Activated naive CD8-positive, alpha-beta T cell treated with anti-CD3 and anti-CD28 coated beads for 36 hours (primary cell): ENCODE measurements around the gene KDM2A. TPM values are rescaled to one million over a fixed set of nuclear protein-coding genes. Genes with fewer than 3 reads are reported as not detected.
A peak's percentile ranks its signal among the peaks of the same experiment; 100 is the strongest.

Source experiments
- DNase-seq: peaks from one replicate; pipeline ENCODE4 v3.0.0; 2021
- H3K27ac Mint-ChIP-seq: one replicate; pipeline ENCODE4 v1.8.0; 2022; ENCODE audit warnings: mild to moderate bottlenecking, moderate library complexity, mixed read lengths
- H3K27me3 Mint-ChIP-seq: one replicate; pipeline ENCODE4 v1.8.0; 2022; ENCODE audit warnings: mild to moderate bottlenecking, mixed read lengths
- H3K36me3 Mint-ChIP-seq: one replicate; pipeline ENCODE4 v1.8.0; 2021; ENCODE audit warnings: mild to moderate bottlenecking, mixed read lengths
- H3K4me1 Mint-ChIP-seq: one replicate; pipeline ENCODE4 v1.8.0; 2021; ENCODE audit warnings: mixed read lengths
- H3K4me3 Mint-ChIP-seq: one replicate; pipeline ENCODE4 v1.8.0; 2022; ENCODE audit warnings: mild to moderate bottlenecking, moderate library complexity, mixed read lengths
- H3K9me3 Mint-ChIP-seq: one replicate; pipeline ENCODE4 v1.8.0; 2022; ENCODE audit warnings: mixed read lengths
- total RNA-seq, 2 experiments: library from RNA; stranded (reverse); gene quantifications; one replicate each; pipeline ENCODE4 v1.2.3, GENCODE V29; 2021

Gene KDM2A
- total RNA-seq, 2 experiments from 2014 or later = 77.4 to 80.9 TPM

DNA sequence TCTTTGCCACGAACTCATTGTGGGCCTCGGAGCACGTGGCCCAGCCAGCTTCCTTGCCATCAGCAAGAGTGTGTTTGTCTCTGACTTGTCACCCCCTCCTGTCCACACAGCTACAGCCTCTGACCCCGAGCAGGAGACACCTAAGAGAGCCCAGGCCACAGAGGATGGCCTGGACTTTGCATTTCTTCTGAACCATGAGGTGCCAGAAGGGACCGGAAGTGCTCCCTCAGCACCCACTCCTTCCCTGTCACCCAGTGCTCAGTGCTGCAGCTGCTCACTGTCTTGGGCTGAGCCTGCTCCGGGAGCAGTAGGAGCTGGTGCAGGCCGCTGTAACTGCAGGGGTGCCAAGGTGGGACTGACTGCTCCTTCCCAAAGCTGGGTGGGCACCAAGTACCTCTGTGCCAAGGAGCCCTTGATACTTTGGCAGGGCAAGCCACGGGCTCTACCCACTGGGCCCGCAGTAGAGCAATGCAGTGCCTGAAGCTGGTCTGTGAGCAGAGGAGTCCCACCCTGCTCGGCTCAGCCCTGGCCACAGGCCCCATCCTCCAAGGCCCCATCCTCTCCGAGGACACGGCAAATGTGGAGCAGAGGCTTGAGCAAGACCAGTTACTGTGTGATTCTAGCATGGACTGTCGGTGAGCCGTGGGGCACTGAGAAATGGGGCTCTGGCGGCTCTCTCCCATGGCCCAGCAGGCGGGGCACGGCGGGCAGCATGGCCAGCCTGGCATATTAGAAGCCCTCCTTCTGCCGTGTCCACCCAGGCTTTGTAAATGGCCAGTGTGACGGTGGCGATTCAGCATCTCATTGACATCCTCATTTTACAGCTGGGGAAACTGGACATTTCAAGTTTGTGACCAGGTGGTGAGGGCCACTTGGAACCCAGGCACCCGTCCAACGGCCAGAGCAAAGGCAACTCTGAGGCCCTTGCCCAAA, 153.5 kb downstream of the KDM2A start:
- Mint-ChIP-seq H3K4me1 (peaks cover 75% of the 10 kb centered on the region), H3K36me3 (peaks cover 56% of the 10 kb centered on the region), H3K4me3 (peak overlapping the region; percentile 92), H3K9me3 (no peaks in the 10 kb centered on the region), H3K27ac (peak overlapping the region; percentile 99), H3K27me3 (no peaks in the 10 kb centered on the region)
- DNase-seq = peak; percentile 54

DNA sequence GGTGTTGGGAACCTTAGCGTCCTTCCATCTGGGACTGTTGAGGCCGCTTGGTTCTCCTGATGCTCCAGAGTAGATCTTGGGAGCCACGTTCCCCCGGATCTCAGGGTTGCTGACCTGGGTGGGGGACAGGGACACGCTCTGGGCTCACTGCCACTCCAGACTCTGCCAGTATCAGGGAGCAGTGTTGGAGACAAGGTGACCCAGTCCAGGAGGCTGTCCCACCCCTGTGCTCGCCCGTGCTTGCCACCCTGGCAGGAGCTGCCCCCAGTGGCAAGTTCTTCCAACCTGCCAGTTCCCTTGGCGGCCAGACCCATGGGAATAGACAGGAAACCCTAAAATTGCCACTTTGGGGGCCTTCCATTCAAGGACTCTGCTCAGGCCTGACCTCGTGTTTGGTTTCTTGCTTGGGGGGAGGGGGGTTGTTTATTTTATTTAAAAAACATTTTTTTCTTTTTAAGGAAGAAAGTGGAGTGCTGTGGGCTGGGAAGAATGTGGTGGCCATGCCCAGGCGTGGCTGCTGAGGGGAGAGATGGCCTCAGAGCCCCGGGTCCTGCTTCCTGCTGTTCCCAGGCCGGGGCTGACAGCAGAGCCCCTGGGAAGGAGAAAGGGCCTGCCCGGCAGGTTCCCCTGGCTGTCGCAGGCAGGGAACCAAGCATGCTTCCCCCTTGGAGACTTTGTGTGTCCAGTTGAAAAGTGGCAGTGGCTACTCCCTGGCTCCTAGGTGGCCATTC, 154.4 kb downstream of the KDM2A start:
- H3K4me1 Mint-ChIP-seq = peaks cover 74% of the 10 kb centered on the region
- H3K36me3 Mint-ChIP-seq = peaks cover 52% of the 10 kb centered on the region
- no peak for DNase-seq
- H3K27me3 Mint-ChIP-seq = no peaks in the 10 kb centered on the region
- no peaks in the 10 kb centered on the region for H3K9me3 Mint-ChIP-seq
- H3K4me3 Mint-ChIP-seq = peak overlapping the region; percentile 92
- peak overlapping the region; percentile 99 for H3K27ac Mint-ChIP-seq

GRCh38 chr11:67274768-67275605, 155.9 kb downstream of the KDM2A start:
- Mint-ChIP-seq H3K27ac (peak overlapping the region; percentile 99), H3K9me3 (no peaks in the 10 kb centered on the region), H3K4me3 (peak overlapping the region; percentile 66), H3K27me3 (no peaks in the 10 kb centered on the region), H3K36me3 (peaks cover 51% of the 10 kb centered on the region), H3K4me1 (peaks cover 73% of the 10 kb centered on the region)
- DNase-seq = no peak

DNA sequence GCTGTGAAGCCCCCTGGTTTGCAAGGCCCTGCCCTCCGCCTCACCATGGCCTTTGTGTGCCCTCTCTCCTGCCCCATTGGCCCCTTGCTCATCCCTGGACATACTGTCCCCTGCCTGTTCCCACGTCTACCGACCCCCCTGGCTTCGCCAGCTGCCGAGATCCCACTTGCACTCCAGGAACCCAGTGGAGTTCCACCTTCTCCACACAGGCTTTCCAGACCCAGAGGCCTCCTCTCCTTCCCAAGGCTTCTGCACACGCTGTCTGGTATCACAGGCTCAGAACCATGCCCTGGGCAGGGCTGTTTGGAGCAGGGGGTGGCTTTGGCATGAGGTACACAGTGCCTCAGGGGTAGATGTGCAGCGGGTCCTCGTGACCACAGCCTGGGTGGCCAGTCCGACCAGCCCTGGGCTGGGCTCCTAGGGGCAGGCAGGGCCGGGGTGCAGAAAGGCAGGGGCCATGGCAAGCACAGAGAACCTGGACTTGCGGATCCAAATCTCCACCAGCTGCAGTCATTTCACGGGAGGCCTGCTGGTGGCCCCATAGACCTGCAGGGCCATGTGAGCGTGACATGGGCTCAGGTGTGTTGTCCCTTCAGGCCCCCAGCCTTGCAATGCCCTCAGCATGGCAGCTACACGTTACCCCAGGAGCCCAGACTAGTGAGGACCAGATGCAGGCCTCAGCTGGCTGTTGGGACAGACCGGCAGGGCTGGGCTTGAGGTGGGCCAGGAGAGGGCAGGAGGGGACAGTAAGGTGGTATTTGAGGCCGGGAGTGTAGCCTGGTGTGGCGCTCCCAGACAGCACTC, 156.7 kb downstream of the KDM2A start:
- no peaks in the 10 kb centered on the region for H3K27me3 Mint-ChIP-seq
- H3K4me1 Mint-ChIP-seq = peaks cover 65% of the 10 kb centered on the region
- no peaks in the 10 kb centered on the region for H3K9me3 Mint-ChIP-seq
- peak overlapping the region; percentile 99 for H3K27ac Mint-ChIP-seq
- H3K4me3 Mint-ChIP-seq = peak overlapping the region; percentile 66
- peak; percentile 42 for DNase-seq
- H3K36me3 Mint-ChIP-seq = peaks cover 46% of the 10 kb centered on the region

DNA sequence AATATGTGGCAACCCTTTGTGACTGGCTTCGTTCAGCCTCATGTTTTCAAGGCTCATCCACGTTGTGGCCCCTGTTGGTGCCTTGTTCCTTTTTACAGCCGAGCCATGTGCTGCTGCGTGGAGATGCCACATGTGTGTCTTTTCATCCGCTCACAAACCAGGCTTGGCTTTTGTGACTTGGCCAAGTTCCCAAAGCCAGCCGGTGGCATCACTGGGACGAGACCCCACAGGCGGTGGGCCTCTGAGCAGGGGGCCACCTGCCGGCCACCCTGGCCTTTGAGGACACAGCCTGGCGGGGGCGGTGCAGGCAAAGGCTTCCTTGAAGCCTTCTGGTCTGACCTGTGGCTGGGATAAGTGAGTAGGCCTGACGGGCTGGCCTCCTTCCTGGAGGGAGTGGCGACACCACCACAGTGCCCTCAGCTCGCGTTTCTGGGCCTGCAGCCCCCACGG, 157.7 kb downstream of the KDM2A start:
- H3K27ac Mint-ChIP-seq = peak overlapping the region; percentile 99
- no peaks in the 10 kb centered on the region for H3K27me3 Mint-ChIP-seq
- DNase-seq = peak; percentile 76
- peaks cover 41% of the 10 kb centered on the region for H3K36me3 Mint-ChIP-seq
- no peaks in the 10 kb centered on the region for H3K9me3 Mint-ChIP-seq
- H3K4me3 Mint-ChIP-seq = peak overlapping the region; percentile 74
- H3K4me1 Mint-ChIP-seq = peaks cover 56% of the 10 kb centered on the region

- H3K27ac Mint-ChIP-seq = peak overlapping the region; percentile 99
- peaks cover 39% of the 10 kb centered on the region for H3K36me3 Mint-ChIP-seq
- H3K9me3 Mint-ChIP-seq = no peaks in the 10 kb centered on the region
- H3K27me3 Mint-ChIP-seq = no peaks in the 10 kb centered on the region
- peak; percentile 94 for DNase-seq
- H3K4me1 Mint-ChIP-seq = peaks cover 50% of the 10 kb centered on the region
- H3K4me3 Mint-ChIP-seq = peak overlapping the region; percentile 74
These were observed 158.3 kb downstream of the KDM2A start for GRCh38 chr11:67277231-67277961.

DNA sequence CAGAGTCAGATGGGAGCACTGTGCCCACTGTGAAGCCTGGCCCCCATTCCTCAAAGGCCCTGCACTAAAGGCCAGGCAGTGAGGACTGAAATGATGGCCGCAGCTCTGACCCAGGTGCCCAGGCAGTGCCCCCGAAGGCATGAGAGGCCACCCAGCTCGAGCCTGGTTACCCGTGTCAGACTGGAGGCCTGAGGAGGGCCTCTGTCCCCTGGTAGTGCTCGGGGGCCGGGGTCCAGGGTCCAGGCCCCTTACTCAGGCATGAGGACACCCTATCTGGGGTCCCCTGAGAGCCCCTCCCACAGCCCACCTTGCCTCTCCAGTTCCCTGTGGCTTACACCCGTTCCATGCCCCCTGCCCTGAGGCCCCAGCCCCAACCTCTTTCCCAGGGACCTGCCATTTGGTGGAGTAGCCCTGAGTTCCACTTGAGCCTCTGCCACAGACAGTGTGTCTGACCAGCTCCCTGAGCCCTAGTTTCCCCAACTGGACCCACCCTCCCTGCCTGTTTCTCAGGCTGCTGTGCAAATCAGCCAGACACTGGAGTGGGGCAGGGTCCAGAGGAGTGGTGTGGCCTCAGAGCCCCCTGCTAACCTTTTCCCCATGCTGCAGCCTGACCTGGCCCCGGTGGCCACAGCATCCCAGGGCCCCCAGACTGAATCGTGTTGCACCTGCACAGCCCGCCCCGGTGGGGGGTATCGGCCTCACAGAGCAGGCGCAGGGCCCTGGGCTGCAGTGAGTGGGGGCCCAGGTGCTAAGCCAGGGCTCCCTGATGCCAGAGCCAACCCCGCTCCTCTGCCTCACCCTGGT, 159.3 kb downstream of the KDM2A start:
- H3K4me3 Mint-ChIP-seq = peak overlapping the region; percentile 74

DNA sequence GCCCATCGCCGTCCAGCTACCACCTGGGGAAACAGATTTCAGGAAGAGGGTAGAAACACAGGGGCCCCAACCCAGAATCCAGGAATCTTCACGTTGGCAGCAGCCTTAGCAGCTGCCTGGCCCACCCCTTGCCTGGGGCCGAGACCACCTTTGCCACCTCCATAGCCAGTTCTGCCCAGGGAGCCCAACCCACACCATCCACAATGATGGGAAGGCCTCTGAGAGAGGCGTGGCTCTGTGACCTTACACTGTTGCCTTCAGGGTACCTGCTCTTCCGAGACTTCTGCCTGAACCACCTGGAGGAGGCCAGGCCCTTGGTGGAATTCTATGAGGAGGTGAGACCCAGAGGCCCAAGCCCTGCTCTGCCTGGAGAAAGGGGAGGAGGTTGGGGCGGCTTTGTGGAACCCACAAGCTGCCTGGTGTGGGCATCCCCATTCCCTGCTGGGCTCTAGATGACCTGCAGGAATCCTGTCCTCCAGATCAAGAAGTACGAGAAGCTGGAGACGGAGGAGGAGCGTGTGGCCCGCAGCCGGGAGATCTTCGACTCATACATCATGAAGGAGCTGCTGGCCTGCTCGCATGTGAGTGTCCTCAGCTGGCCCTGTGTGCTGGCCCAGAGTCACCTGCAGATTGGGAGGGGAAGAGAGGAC, 160.0 kb downstream of the KDM2A start:
- Mint-ChIP-seq H3K36me3 (peaks cover 38% of the 10 kb centered on the region), H3K4me3 (peak overlapping the region; percentile 51), H3K4me1 (peaks cover 41% of the 10 kb centered on the region), H3K27ac (peak overlapping the region; percentile 99), H3K9me3 (no peaks in the 10 kb centered on the region), H3K27me3 (no peaks in the 10 kb centered on the region)
- no peak for DNase-seq

More for the DNA sequence above, 159.3 kb downstream of the KDM2A start:
- H3K4me1 Mint-ChIP-seq = peaks cover 41% of the 10 kb centered on the region
- peaks cover 38% of the 10 kb centered on the region for H3K36me3 Mint-ChIP-seq
- H3K27me3 Mint-ChIP-seq = no peaks in the 10 kb centered on the region
- H3K27ac Mint-ChIP-seq = peak overlapping the region; percentile 99
- no peaks in the 10 kb centered on the region for H3K9me3 Mint-ChIP-seq
- DNase-seq = no peak

DNA sequence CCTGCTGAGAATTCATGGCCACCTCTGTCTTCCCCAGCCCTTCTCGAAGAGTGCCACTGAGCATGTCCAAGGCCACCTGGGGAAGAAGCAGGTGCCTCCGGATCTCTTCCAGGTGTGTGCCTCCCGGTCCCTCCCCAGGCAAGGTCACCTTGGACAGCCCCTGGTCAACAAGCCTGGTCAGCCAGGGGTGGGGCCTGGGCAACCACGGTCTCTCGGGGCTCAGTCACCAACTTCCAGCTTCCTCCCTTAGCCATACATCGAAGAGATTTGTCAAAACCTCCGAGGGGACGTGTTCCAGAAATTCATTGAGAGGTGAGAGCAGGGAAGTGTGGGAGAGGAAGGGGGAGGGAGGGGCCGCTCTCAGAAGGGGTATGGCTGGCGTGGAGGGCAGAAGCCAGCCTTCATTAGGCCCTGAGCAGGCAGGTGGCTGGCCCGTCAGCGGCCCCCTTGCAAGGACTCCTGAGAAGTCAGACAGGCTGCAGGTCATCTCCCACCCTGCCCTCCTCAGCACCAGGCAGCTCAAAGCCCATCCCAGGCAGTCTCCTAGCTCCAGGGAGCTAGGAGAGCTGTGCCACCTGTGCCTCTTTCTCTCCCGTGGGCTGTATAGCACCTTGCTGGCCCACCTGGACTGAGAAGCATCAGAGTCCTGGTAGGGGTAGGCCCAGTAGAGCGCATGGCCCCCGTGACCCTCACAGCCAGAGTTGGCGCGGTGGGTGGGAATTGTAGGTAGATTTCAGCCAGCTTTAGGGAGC, 160.7 kb downstream of the KDM2A start:
- no peak for DNase-seq
- H3K9me3 Mint-ChIP-seq = no peaks in the 10 kb centered on the region
- H3K36me3 Mint-ChIP-seq = peaks cover 32% of the 10 kb centered on the region
- H3K4me3 Mint-ChIP-seq = no peak overlapping the region
- peaks cover 36% of the 10 kb centered on the region for H3K4me1 Mint-ChIP-seq
- no peaks in the 10 kb centered on the region for H3K27me3 Mint-ChIP-seq
- H3K27ac Mint-ChIP-seq = peak overlapping the region; percentile 99

DNA sequence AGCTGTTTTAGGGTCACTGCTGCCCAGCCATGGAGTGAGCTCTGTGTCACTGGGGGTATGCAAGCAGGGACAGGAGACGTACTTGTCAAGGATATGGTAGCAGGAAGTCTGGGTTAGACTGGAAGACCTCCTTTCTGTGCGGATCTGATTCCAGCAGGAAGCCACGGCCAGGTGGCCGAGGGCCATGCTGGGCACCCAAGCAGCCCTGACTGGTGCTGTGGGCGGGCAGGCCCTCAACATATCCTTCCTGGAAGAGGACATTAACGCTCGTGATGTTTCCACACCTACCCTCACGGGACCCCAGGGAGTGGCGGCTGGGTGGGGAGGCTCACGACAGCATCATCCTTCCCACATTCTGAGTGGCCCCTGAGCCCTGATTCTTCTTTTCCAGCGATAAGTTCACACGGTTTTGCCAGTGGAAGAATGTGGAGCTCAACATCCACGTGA, 161.3 kb downstream of the KDM2A start:
- H3K4me1 Mint-ChIP-seq = peaks cover 34% of the 10 kb centered on the region
- no peaks in the 10 kb centered on the region for H3K9me3 Mint-ChIP-seq
- no peaks in the 10 kb centered on the region for H3K27me3 Mint-ChIP-seq
- no peak for DNase-seq
- no peak overlapping the region for H3K4me3 Mint-ChIP-seq
- peaks cover 31% of the 10 kb centered on the region for H3K36me3 Mint-ChIP-seq
- peak overlapping the region; percentile 99 for H3K27ac Mint-ChIP-seq

DNA sequence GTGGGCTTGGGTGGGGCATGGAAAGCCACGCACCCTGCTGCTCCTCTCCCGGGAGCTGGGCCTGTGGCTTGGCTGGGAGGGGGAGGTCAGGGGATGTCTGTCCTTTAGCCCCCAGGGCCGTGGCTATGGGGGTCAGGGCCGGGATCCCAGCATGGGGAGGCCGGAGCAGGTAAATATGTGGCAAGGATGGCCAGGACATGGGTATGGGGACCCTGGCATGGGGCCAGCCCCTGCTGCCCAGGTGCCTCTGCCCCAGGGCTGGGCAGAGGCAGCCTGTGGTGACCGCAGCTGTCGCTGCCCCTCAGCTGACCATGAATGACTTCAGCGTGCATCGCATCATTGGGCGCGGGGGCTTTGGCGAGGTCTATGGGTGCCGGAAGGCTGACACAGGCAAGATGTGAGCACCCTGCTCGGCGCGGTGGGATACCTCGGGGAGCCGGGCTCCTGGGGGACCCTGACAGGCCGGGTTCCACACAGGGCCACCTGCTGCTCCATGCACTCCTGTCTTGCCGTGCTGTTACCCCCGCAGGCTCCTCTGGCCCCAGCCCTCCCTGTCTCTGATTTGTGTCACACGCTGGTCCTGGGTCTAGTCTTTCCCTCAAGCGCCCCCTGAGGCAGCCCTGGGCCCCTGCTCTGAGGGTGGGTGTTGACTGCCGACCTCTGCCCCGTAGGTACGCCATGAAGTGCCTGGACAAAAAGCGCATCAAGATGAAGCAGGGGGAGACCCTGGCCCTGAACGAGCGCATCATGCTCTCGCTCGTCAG, 161.9 kb downstream of the KDM2A start:
- H3K36me3 Mint-ChIP-seq = peaks cover 26% of the 10 kb centered on the region
- no peak for DNase-seq
- no peaks in the 10 kb centered on the region for H3K27me3 Mint-ChIP-seq
- H3K4me3 Mint-ChIP-seq = no peak overlapping the region
- peaks cover 28% of the 10 kb centered on the region for H3K4me1 Mint-ChIP-seq
- no peaks in the 10 kb centered on the region for H3K9me3 Mint-ChIP-seq
- H3K27ac Mint-ChIP-seq = no peak overlapping the region
